ENCODE data around the gene SMYD2.
A peak's percentile ranks its signal among the peaks of the same experiment; 100 is the strongest.

The SMYD2 gene

GRCh38 chr1:214328770-214329469 lies 48.0 kb downstream of the SMYD2 start:
- Histone ChIP-seq H3K4me1 (ENCODE audit: insufficient read depth, poor library complexity, severe bottlenecking) (no peaks in the 10 kb centered on the region), H3K27ac (ENCODE audit: poor library complexity, severe bottlenecking) (no peak overlapping the region), H3K27me3 (ENCODE audit: insufficient read depth, poor library complexity, severe bottlenecking) (no peaks in the 10 kb centered on the region), H3K36me3 (ENCODE audit: low read depth) (peaks cover 15% of the 10 kb centered on the region; the same call in 1 of the 2 replicates), H3K9me3 (ENCODE audit: severe bottlenecking) (no peaks in the 10 kb centered on the region), H3K4me3 (ENCODE audit: severe bottlenecking) (no peak overlapping the region)
- ATAC-seq (ENCODE audit: low read depth) (peak; percentile 90), DNase-seq (ENCODE audit: low spot score) (no peak)
- TF ChIP-seq, protein P1, sequence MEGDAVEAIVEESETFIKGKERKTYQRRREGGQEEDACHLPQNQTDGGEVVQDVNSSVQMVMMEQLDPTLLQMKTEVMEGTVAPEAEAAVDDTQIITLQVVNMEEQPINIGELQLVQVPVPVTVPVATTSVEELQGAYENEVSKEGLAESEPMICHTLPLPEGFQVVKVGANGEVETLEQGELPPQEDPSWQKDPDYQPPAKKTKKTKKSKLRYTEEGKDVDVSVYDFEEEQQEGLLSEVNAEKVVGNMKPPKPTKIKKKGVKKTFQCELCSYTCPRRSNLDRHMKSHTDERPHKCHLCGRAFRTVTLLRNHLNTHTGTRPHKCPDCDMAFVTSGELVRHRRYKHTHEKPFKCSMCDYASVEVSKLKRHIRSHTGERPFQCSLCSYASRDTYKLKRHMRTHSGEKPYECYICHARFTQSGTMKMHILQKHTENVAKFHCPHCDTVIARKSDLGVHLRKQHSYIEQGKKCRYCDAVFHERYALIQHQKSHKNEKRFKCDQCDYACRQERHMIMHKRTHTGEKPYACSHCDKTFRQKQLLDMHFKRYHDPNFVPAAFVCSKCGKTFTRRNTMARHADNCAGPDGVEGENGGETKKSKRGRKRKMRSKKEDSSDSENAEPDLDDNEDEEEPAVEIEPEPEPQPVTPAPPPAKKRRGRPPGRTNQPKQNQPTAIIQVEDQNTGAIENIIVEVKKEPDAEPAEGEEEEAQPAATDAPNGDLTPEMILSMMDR (IDR thresholded peaks at IDR 0.05; ENCODE audit: poor library complexity, severe bottlenecking): peak; percentile 74

- no peaks in the 10 kb centered on the region for H3K4me1 ChIP-seq (ENCODE audit: insufficient read depth, poor library complexity, severe bottlenecking)
- no peak overlapping the region for H3K27ac ChIP-seq (ENCODE audit: poor library complexity, severe bottlenecking)
- H3K27me3 ChIP-seq (ENCODE audit: insufficient read depth, poor library complexity, severe bottlenecking): no peaks in the 10 kb centered on the region
- DNase-seq (ENCODE audit: low spot score) (no peak), ATAC-seq (ENCODE audit: low read depth) (no peak)
- H3K36me3 ChIP-seq (ENCODE audit: low read depth): peaks cover 15% of the 10 kb centered on the region; the same call in 1 of the 2 replicates
- no peak overlapping the region for H3K4me3 ChIP-seq (ENCODE audit: severe bottlenecking)
- no peaks in the 10 kb centered on the region for H3K9me3 ChIP-seq (ENCODE audit: severe bottlenecking)
- TF ChIP-seq, protein P1 (IDR thresholded peaks at IDR 0.05; ENCODE audit: poor library complexity, severe bottlenecking): no peak
These were observed 48.7 kb downstream of the SMYD2 start for GRCh38 chr1:214329470-214330220.

DNA sequence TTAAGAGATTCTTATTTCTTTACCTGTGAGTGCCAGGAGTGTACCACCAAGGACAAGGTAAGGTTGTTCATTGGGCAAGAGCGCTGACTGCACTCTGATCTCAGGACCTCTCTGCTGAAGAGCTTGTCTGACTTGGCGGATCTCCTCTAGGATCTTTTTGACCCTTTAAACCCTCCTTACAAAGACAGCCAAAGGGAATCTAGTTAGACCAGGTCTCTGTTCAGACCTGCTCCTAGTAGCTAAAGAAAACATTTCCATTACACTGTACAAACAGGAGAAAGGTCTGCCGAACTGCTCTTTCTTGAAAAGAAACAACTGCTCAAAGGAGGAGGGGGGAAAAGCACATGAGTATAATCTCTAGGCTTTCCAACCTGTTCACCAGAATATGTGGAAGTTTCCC lies 49.3 kb downstream of the SMYD2 start:
- TF ChIP-seq, protein P1 (IDR thresholded peaks at IDR 0.05; ENCODE audit: poor library complexity, severe bottlenecking): no peak
- no peak overlapping the region for H3K27ac ChIP-seq (ENCODE audit: poor library complexity, severe bottlenecking)
- DNase-seq (ENCODE audit: low spot score) (no peak), ATAC-seq (ENCODE audit: low read depth) (no peak)
- no peak overlapping the region for H3K4me3 ChIP-seq (ENCODE audit: severe bottlenecking)
- no peaks in the 10 kb centered on the region for H3K27me3 ChIP-seq (ENCODE audit: insufficient read depth, poor library complexity, severe bottlenecking)
- peaks cover 15% of the 10 kb centered on the region; the same call in 1 of the 2 replicates for H3K36me3 ChIP-seq (ENCODE audit: low read depth)
- H3K9me3 ChIP-seq (ENCODE audit: severe bottlenecking): no peaks in the 10 kb centered on the region
- H3K4me1 ChIP-seq (ENCODE audit: insufficient read depth, poor library complexity, severe bottlenecking): no peaks in the 10 kb centered on the region

GRCh38 chr1:214330715-214331114 lies 49.8 kb downstream of the SMYD2 start:
- DNase-seq (ENCODE audit: low spot score) (no peak), ATAC-seq (ENCODE audit: low read depth) (no peak)
- H3K9me3 ChIP-seq (ENCODE audit: severe bottlenecking): no peaks in the 10 kb centered on the region
- H3K4me3 ChIP-seq (ENCODE audit: severe bottlenecking): no peak overlapping the region
- no peaks in the 10 kb centered on the region for H3K4me1 ChIP-seq (ENCODE audit: insufficient read depth, poor library complexity, severe bottlenecking)
- H3K27me3 ChIP-seq (ENCODE audit: insufficient read depth, poor library complexity, severe bottlenecking): no peaks in the 10 kb centered on the region
- H3K27ac ChIP-seq (ENCODE audit: poor library complexity, severe bottlenecking): no peak overlapping the region
- TF ChIP-seq, protein P1 (IDR thresholded peaks at IDR 0.05; ENCODE audit: poor library complexity, severe bottlenecking): no peak
- peaks cover 15% of the 10 kb centered on the region; the same call in 1 of the 2 replicates for H3K36me3 ChIP-seq (ENCODE audit: low read depth)
